Astrocyte of the spinal cord (primary cell): ENCODE results near the gene COX6B1.

Experiments used
- DNase-seq: peaks from one replicate; pipeline ENCODE4 v3.0.0; 2011; ENCODE audit warnings: low read depth, low spot score
- H3K4me3 ChIP-seq: 2 replicates; pipeline ENCODE4 v1.5.1; 2011; ENCODE audit warnings: low read depth, mild to moderate bottlenecking, low read length, moderate library complexity
- CTCF ChIP-seq: IDR thresholded peaks from 2 replicates; pipeline ENCODE4 v1.5.1; 2012; ENCODE audit warnings: low read depth, mild to moderate bottlenecking, low read length, inconsistent platforms
- in situ Hi-C: cut with HindIII; loops from 2 replicates; pipeline ENCODE4 v1.10.0; 2017; ENCODE audit warnings: low sequenced_read_pairs

COX6B1 gene

GRCh38 chr19:35620001-35620400 lies 28.1 kb upstream of the COX6B1 start:
- DNase-seq, result no peak
- TF ChIP-seq CTCF, result no peak
- in situ Hi-C loops, result no loop called here
- no peak overlapping the region for H3K4me3 ChIP-seq

GRCh38 chr19:35621708-35622107 lies 26.4 kb upstream of the COX6B1 start:
- in situ Hi-C loops, result no loop called here
- H3K4me3 ChIP-seq, result no peak overlapping the region
- no peak for TF ChIP-seq CTCF
- DNase-seq, result no peak

GRCh38 chr19:35622750-35623149 lies 25.4 kb upstream of the COX6B1 start:
- in situ Hi-C loops, result no loop called here
- no peak for TF ChIP-seq CTCF
- no peak for DNase-seq
- no peak overlapping the region for H3K4me3 ChIP-seq

GRCh38 chr19:35623327-35624010 lies 24.7 kb upstream of the COX6B1 start:
- in situ Hi-C loops, result no loop called here
- DNase-seq, result no peak
- TF ChIP-seq CTCF, result no peak
- no peak overlapping the region for H3K4me3 ChIP-seq

GRCh38 chr19:35628264-35628564 lies 19.9 kb upstream of the COX6B1 start:
- DNase-seq, result no peak
- H3K4me3 ChIP-seq, result peak overlapping the region; percentile 95
- no peak for TF ChIP-seq CTCF
- in situ Hi-C loops, result no loop called here

GRCh38 chr19:35628565-35629331 lies 19.4 kb upstream of the COX6B1 start, which contains the start of gene RBM42:
Gene RBM42 (plus strand): TSS chr19:35629036. CDS start chr19:35629154, 118 bp downstream.
- DNase-seq, result peak; percentile 99
- in situ Hi-C loops, result no loop called here
- TF ChIP-seq CTCF, result no peak
- H3K4me3 ChIP-seq, result peak within 1 kb of the TSS; percentile 95
